ENCODE data around the gene MYO15A. TPM values are rescaled to one million over a fixed set of nuclear protein-coding genes. Genes with fewer than 3 reads are reported as not detected.

MYO15A gene
- total and polyA plus RNA-seq, 2 experiments from 2014 or later, result 1.0 to 2.2 TPM

DNA sequence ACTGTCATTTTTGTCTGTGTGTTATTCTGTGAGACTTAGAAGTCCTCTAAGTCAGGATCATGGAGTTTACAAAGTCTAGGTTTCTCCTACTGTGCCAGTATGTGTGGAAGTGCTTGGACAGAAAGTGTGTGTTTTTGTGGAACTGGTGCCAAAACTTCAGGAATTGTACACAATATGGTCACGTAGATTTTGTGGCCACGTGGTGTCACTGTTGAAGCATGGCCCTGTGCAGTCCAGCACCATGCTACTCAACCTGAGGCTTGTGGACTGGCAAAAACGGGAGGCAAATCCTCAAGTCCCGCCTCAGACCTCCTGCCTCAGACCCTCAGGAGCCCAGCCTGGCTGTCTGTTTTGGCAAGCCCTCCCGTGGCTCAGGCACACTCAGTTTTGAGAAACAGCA lies 58.3 kb downstream of the MYO15A start (continued):
- TF ChIP-seq, protein P1, sequence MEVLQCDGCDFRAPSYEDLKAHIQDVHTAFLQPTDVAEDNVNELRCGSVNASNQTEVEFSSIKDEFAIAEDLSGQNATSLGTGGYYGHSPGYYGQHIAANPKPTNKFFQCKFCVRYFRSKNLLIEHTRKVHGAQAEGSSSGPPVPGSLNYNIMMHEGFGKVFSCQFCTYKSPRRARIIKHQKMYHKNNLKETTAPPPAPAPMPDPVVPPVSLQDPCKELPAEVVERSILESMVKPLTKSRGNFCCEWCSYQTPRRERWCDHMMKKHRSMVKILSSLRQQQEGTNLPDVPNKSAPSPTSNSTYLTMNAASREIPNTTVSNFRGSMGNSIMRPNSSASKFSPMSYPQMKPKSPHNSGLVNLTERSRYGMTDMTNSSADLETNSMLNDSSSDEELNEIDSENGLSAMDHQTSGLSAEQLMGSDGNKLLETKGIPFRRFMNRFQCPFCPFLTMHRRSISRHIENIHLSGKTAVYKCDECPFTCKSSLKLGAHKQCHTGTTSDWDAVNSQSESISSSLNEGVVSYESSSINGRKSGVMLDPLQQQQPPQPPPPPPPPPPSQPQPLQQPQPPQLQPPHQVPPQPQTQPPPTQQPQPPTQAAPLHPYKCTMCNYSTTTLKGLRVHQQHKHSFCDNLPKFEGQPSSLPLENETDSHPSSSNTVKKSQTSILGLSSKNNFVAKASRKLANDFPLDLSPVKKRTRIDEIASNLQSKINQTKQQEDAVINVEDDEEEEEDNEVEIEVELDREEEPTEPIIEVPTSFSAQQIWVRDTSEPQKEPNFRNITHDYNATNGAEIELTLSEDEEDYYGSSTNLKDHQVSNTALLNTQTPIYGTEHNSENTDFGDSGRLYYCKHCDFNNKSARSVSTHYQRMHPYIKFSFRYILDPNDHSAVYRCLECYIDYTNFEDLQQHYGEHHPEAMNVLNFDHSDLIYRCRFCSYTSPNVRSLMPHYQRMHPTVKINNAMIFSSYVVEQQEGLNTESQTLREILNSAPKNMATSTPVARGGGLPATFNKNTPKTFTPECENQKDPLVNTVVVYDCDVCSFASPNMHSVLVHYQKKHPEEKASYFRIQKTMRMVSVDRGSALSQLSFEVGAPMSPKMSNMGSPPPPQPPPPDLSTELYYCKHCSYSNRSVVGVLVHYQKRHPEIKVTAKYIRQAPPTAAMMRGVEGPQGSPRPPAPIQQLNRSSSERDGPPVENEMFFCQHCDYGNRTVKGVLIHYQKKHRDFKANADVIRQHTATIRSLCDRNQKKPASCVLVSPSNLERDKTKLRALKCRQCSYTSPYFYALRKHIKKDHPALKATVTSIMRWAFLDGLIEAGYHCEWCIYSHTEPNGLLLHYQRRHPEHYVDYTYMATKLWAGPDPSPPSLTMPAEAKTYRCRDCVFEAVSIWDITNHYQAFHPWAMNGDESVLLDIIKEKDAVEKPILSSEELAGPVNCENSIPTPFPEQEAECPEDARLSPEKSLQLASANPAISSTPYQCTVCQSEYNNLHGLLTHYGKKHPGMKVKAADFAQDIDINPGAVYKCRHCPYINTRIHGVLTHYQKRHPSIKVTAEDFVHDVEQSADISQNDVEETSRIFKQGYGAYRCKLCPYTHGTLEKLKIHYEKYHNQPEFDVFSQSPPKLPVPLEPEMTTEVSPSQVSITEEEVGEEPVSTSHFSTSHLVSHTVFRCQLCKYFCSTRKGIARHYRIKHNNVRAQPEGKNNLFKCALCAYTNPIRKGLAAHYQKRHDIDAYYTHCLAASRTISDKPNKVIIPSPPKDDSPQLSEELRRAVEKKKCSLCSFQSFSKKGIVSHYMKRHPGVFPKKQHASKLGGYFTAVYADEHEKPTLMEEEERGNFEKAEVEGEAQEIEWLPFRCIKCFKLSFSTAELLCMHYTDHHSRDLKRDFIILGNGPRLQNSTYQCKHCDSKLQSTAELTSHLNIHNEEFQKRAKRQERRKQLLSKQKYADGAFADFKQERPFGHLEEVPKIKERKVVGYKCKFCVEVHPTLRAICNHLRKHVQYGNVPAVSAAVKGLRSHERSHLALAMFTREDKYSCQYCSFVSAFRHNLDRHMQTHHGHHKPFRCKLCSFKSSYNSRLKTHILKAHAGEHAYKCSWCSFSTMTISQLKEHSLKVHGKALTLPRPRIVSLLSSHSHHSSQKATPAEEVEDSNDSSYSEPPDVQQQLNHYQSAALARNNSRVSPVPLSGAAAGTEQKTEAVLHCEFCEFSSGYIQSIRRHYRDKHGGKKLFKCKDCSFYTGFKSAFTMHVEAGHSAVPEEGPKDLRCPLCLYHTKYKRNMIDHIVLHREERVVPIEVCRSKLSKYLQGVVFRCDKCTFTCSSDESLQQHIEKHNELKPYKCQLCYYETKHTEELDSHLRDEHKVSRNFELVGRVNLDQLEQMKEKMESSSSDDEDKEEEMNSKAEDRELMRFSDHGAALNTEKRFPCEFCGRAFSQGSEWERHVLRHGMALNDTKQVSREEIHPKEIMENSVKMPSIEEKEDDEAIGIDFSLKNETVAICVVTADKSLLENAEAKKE (CRISPR knock-in tag; IDR thresholded peaks at IDR 0.05), result no peak
- TF ChIP-seq NANOG (IDR thresholded peaks at IDR 0.05; ENCODE audit: borderline replicate concordance), result no peak

DNA sequence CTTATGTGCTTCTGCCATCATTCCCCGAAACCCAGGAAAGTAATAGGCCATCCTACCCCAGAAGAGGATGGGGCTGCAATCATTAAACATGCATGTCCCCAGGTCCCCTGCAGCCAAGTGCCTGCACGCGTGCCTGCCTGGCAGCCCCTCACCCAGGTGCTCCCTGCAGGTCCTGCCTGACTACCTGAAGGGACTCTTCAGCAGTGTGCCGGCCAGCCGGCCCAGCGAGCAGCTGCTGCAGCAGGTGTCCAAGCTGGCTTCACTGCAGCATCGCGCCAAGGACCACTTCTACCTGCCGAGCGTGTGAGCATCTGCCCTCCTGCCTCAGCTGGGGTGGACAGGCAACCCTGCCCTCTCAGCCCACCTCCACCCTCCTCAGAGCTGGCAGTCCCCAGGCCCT lies 58.9 kb downstream of the MYO15A start:
- H4K20me1 ChIP-seq (replicated peaks; ENCODE audit: insufficient read depth), result no peaks in the 10 kb centered on the region
- no peak for TF ChIP-seq ZNF331 (CRISPR knock-in tag; IDR thresholded peaks at IDR 0.05; ENCODE audit: low read depth)
- TF ChIP-seq JUNB (IDR thresholded peaks at IDR 0.05; ENCODE audit: unreplicated experiment), result no peak
- no peak for TF ChIP-seq STAT1 (IDR thresholded peaks at IDR 0.05; ENCODE audit: unreplicated experiment)
- TF ChIP-seq EZH2 (IDR thresholded peaks at IDR 0.05; ENCODE audit: low read depth, unreplicated experiment), result no peak
- TF ChIP-seq, protein P2, sequence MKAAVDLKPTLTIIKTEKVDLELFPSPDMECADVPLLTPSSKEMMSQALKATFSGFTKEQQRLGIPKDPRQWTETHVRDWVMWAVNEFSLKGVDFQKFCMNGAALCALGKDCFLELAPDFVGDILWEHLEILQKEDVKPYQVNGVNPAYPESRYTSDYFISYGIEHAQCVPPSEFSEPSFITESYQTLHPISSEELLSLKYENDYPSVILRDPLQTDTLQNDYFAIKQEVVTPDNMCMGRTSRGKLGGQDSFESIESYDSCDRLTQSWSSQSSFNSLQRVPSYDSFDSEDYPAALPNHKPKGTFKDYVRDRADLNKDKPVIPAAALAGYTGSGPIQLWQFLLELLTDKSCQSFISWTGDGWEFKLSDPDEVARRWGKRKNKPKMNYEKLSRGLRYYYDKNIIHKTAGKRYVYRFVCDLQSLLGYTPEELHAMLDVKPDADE (IDR thresholded peaks at IDR 0.05), result no peak
- no peak for TF ChIP-seq POLR2AphosphoS5 (IDR thresholded peaks at IDR 0.05; ENCODE audit: low read depth)
- TF ChIP-seq, protein P1 (CRISPR knock-in tag; IDR thresholded peaks at IDR 0.05), result no peak
- TF ChIP-seq ZNF114 (CRISPR knock-in tag; IDR thresholded peaks at IDR 0.05), result no peak

More for the DNA sequence above, 58.9 kb downstream of the MYO15A start:
- no peaks in the 10 kb centered on the region for H3K79me2 ChIP-seq (replicated peaks; ENCODE audit: insufficient read depth)
- no peaks in the 10 kb centered on the region for H3F3A ChIP-seq (replicated peaks; ENCODE audit: low read depth)
- Mint-ChIP-seq H3K4me3 (no peak overlapping the region), H3K36me3 (ENCODE audit: low read depth) (no peaks in the 10 kb centered on the region; the same call in 2 of the 3 replicates), H3K27ac (no peak overlapping the region), H3K9me3 (no peaks in the 10 kb centered on the region; the same call in 2 of the 3 replicates), H3K4me1 (no peaks in the 10 kb centered on the region; the same call in 2 of the 3 replicates), H3K27me3 (ENCODE audit: insufficient read depth, low read depth, poor library complexity) (peaks cover 10% of the 10 kb centered on the region)
- H3K9me2 ChIP-seq (ENCODE audit: insufficient read depth), result no peaks in the 10 kb centered on the region
- H3K4me2 ChIP-seq, result no peak overlapping the region
- no peak overlapping the region for H3K27ac ChIP-seq (ENCODE audit: low read depth)
- no peak for DNase-seq (ENCODE audit: low spot score)
- no peaks in the 10 kb centered on the region for H3K36me3 ChIP-seq (ENCODE audit: insufficient read depth)
- H2AFZ ChIP-seq, result no peak overlapping the region
- no peak overlapping the region for H3K4me3 ChIP-seq
- no peaks in the 10 kb centered on the region for H3K27me3 ChIP-seq (ENCODE audit: insufficient read depth)
- no peak for ATAC-seq
- no peaks in the 10 kb centered on the region for H3K4me1 ChIP-seq (ENCODE audit: insufficient read depth)

Measured in GM23338 (cell line).